Right lobe of liver (tissue), 4 donors: ENCODE measurements around the gene RAB11FIP3.

Experiments
- CTCF ChIP-seq, 4 donors: fragments of 200-600 bp in 3 of 4; fragments of 450-650 bp in 1 of 4; IDR thresholded peaks; one replicate each; pipeline versions ENCODE4 v1.5.1 to v1.8.0; 2016 to 2022; ENCODE audit warnings: antibody characterized with exemption in 4 of 4, mild to moderate bottlenecking in 2 of 4
- POLR2A ChIP-seq: fragments of 450-650 bp; IDR thresholded peaks from one replicate; pipeline ENCODE4 v1.6.1; 2017; ENCODE audit warnings: antibody characterized with exemption, mild to moderate bottlenecking
- donor health status: DM: no; HTN: no; CAD: no.
- donor health status: DM: no; HTN: no; CAD: no.
- donor health status: DM: no; HTN: yes; CAD: no.

- no peak for TF ChIP-seq POLR2A
- TF ChIP-seq CTCF (IDR thresholded peaks at IDR 0.05) = no peak
These were observed 97.8 kb downstream of the RAB11FIP3 start for GRCh38 chr16:523097-523741.
